OCI-LY7 (cell line): ENCODE data around the gene GSE1. TPM values are rescaled to one million over a fixed set of nuclear protein-coding genes. Genes with fewer than 3 reads are reported as not detected.

Experiments
- BruUV-seq: library from RNA; stranded (reverse); fragments of 400-500 nt; replicated peaks from 2 replicates; lab custom pipeline; 2021; lab: Mats Ljungman, UMichigan
- CTCF ChIA-PET: fragments of 300-600 bp; sonication (Branson Sonifier 250); formaldehyde crosslinking; loops from one replicate; lab custom pipeline; 2022; ENCODE audit warnings: antibody characterized with exemption; ENCODE audit not compliant: unreplicated experiment; lab: Charles Lee
- POLR2A ChIA-PET: fragments of 300-600 bp; sonication (Branson Sonifier 250); formaldehyde crosslinking; loops from one replicate; lab custom pipeline; 2022; ENCODE audit warnings: antibody characterized with exemption; lab: Charles Lee
- DNase-seq: peaks from one replicate; pipeline ENCODE4 v3.0.0-alpha.2; 2015; ENCODE audit warnings: low spot score
- H2AFZ ChIP-seq: fragments of 200-600 bp; sonication (generic), shearing (Covaris generic); 2 replicates; pipeline ENCODE4 v1.6.1; 2014; ENCODE audit warnings: mild to moderate bottlenecking, antibody characterized with exemption, low read length, moderate library complexity
- H3K27ac ChIP-seq: fragments of 200-600 bp; sonication (generic); 2 replicates; pipeline ENCODE4 v1.5.1; 2014; ENCODE audit warnings: mixed run types, low read depth, mild to moderate bottlenecking, moderate library complexity, low read length, inconsistent platforms; ENCODE audit not compliant: poor library complexity, severe bottlenecking
- H3K36me3 ChIP-seq: fragments of 200-600 bp; sonication (generic); 2 replicates; pipeline ENCODE4 v1.6.1; 2014; ENCODE audit warnings: mild to moderate bottlenecking, antibody characterized with exemption, low read length, moderate library complexity, mixed read lengths; ENCODE audit not compliant: insufficient read depth
- H3K4me1 ChIP-seq: fragments of 200-600 bp; sonication (generic); 2 replicates; pipeline ENCODE4 v1.5.1; 2014; ENCODE audit warnings: mild to moderate bottlenecking, low read length; ENCODE audit not compliant: insufficient read depth, poor library complexity, severe bottlenecking
- H3K4me2 ChIP-seq: fragments of 200-600 bp; sonication (generic); 2 replicates; pipeline ENCODE4 v1.6.1; 2014; ENCODE audit warnings: mild to moderate bottlenecking, low read length
- H3K4me3 ChIP-seq: fragments of 200-600 bp; sonication (generic); 2 replicates; pipeline ENCODE4 v1.5.1; 2014; ENCODE audit warnings: mild to moderate bottlenecking, low read depth, low read length; ENCODE audit not compliant: poor library complexity, severe bottlenecking
- H3K79me2 ChIP-seq: fragments of 200-600 bp; sonication (generic); 2 replicates; pipeline ENCODE4 v1.6.1; 2016; ENCODE audit warnings: low read depth, mild to moderate bottlenecking, low read length, moderate library complexity, mixed read lengths; ENCODE audit not compliant: insufficient read depth
- H3K9me2 ChIP-seq: fragments of 200-600 bp; sonication (generic); 2 replicates; pipeline ENCODE4 v1.6.1; 2016; ENCODE audit warnings: mild to moderate bottlenecking, low read length, mixed read lengths; ENCODE audit not compliant: insufficient read depth
- H3K9me3 ChIP-seq: fragments of 200-600 bp; sonication (generic); 2 replicates; pipeline ENCODE4 v1.6.1; 2014; ENCODE audit warnings: mild to moderate bottlenecking, mixed run types, low read length, mixed read lengths
- H4K20me1 ChIP-seq: fragments of 200-600 bp; sonication (generic); 2 replicates; pipeline ENCODE4 v1.6.1; 2014; ENCODE audit warnings: mild to moderate bottlenecking, antibody characterized with exemption, low read length, moderate library complexity, mixed read lengths; ENCODE audit not compliant: insufficient read depth
- CTCF ChIP-seq: fragments of 200-600 bp; sonication (generic); conservative IDR thresholded peaks from 2 replicates; pipeline ENCODE4 v1.5.1; 2014; ENCODE audit warnings: mild to moderate bottlenecking, antibody characterized with exemption, low read length, moderate library complexity, mixed read lengths
- EZH2phosphoT487 ChIP-seq: fragments of 200-600 bp; sonication (generic); IDR thresholded peaks from 2 replicates; pipeline ENCODE4 v1.6.1; 2018; ENCODE audit warnings: low read depth, borderline replicate concordance, mild to moderate bottlenecking, mixed run types, antibody characterized with exemption, low read length, moderate library complexity, mixed read lengths
- intact Hi-C: fragments of 100-400 bp; cut with micrococcal nuclease; formaldehyde crosslinking; loops from one replicate; pipeline ENCODE4 v1.10.0; 2022; ENCODE audit not compliant: unreplicated experiment
- total RNA-seq, 2 experiments: library from RNA; depleted of rRNA in 1 of 2; stranded (reverse); fragments of >200 nt in 1 of 2; shearing (Covaris generic) in 1 of 2; gene quantifications; 2 replicates each; pipeline ENCODE4 v1.2.3, GENCODE V29; 2014 to 2022

GSE1 gene
- total RNA-seq, 2 experiments from 2014 or later, result 30.9 to 66.6 TPM

DNA sequence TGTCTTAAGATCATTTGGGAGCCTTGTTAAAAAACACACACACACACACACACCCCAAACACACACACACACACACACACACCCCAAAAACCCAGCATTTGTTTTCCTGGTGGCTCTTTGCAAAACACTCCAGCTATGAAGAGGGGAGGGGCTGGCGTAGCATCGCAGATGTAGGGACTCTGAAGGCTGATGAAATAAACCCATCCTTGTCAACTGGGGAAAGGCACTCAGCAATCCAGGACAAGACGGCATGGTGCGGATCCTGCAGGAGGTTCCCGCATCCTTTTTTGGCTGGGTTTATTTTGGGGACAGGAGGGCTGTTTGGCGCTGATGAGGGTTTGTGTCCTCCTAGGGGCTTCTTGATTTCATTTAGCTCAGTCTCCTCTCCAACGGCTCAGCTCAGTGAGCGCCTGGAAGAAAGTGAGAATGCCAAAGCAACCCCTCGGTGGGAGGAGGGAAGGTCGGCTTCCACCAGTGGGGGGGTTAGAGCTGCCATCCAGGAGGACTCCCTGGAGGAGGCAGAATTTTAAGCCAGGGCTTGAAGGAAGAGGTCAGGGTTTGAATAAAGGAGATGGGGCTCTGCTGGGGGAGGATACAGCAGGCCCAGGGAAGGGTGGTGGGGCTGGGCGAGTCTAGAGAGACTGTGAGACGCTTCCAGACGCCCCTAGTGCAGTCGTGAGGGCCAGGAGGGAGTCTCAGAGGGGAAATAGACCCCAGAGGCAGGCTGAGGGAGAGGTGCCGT is 12.4 kb upstream of the GSE1 start:
- no peaks in the 10 kb centered on the region for H3K36me3 ChIP-seq
- DNase-seq, result no peak
- no peaks in the 10 kb centered on the region for H3K79me2 ChIP-seq
- no peaks in the 10 kb centered on the region for H3K9me3 ChIP-seq
- ChIA-PET CTCF (no interaction called here), POLR2A (interaction anchor here (1.4 kb wide), 1 partner anchor 43 kb away, joined by 5 read pairs; no protein-coding TSS in a partner anchor)
- no peaks in the 10 kb centered on the region for H3K9me2 ChIP-seq
- H2AFZ ChIP-seq, result no peak overlapping the region
- no peaks in the 10 kb centered on the region for H4K20me1 ChIP-seq
- no peak for TF ChIP-seq EZH2phosphoT487
- TF ChIP-seq CTCF, result no peak
- H3K4me2 ChIP-seq, result peak overlapping the region; percentile 58; the same call in 1 of the 2 replicates
- no peak overlapping the region for H3K27ac ChIP-seq
- intact Hi-C loops, result no loop called here
- peaks cover 32% of the 10 kb centered on the region for H3K4me1 ChIP-seq
- H3K4me3 ChIP-seq, result no peak overlapping the region
- BruUV-seq, result no TSS peak

GRCh38 chr16:85601272-85601639 is 11.9 kb upstream of the GSE1 start:
- no peaks in the 10 kb centered on the region for H3K79me2 ChIP-seq

More at GRCh38 chr16:85601272-85601639, 11.9 kb upstream of the GSE1 start:
- no peaks in the 10 kb centered on the region for H3K9me3 ChIP-seq
- no peaks in the 10 kb centered on the region for H3K36me3 ChIP-seq
- BruUV-seq, result no TSS peak
- CTCF ChIA-PET, result no interaction called here
- H4K20me1 ChIP-seq, result no peaks in the 10 kb centered on the region
- H2AFZ ChIP-seq, result no peak overlapping the region
- TF ChIP-seq EZH2phosphoT487 (no peak), CTCF (no peak)
- DNase-seq, result no peak
- H3K27ac ChIP-seq, result no peak overlapping the region
- POLR2A ChIA-PET, result no interaction called here
- no peak overlapping the region for H3K4me3 ChIP-seq
- no peak overlapping the region for H3K4me2 ChIP-seq
- intact Hi-C loops, result no loop called here
- H3K4me1 ChIP-seq, result peaks cover 33% of the 10 kb centered on the region
- H3K9me2 ChIP-seq, result no peaks in the 10 kb centered on the region
